GDM1 (cell line): ENCODE results near the gene ANKRD23.

Experiments used
- DNase-seq: peaks from one replicate; lab custom pipeline; 2025; lab: John Stamatoyannopoulos, UW

Gene ANKRD23

DNA sequence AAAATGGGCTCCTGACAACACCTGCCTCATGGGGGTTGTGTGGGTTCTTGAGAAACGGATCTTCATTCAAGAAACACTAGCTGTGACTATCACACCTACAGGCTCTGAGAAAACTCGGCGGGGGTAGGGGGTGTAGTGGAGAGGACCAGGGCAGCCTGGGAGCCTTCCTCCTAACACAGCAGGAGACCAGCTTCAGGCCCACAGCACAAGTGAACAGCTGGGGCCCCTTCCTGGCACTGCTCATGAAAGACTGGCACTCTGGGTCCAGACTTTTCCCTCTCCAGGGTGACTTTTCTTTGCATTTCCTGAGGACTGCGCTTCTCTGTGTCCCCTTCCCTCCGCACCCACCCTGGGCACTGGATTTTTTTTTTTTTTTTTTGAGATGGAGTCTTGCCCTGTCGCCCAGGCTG, 33.2 kb upstream of the ANKRD23 start:
- no peak for DNase-seq

DNA sequence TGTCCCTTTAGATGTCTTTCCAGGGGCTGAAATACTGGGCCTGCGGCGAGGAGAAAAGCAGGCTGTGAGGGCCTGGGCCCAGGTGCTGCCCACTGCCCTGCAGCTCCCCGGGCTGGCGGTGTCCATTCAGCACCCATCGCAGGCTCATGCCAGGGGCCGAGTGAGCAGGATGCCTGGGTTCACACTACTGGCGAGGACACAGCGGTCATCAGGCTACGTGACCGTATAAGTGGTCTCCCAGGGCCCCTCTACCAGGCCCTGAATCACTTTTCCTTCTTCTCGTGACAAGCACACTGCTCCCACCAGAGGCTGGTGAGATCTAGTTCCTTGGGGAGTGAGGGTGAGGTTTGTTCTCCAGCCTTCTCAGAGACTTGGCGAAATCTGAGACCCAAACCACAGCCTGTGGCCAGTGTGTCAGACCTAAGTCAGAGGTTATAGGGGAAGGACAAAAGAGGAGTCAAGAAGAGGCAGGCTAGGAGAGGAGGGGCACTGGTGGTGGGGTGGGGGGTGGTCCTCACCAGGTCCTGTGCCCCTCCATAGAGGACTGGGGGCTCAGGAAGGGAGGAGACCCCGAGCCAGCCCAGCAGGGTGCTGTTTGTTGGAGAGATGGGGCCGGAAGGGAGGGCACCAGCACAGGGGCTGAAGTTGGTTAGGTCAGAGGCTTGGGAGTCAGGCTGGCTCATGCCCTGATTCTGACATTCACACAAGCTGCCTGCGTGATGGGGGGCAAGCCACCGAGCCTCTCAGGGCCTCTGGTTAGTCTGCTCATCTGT, 32.6 kb upstream of the ANKRD23 start:
- DNase-seq: no peak

DNA sequence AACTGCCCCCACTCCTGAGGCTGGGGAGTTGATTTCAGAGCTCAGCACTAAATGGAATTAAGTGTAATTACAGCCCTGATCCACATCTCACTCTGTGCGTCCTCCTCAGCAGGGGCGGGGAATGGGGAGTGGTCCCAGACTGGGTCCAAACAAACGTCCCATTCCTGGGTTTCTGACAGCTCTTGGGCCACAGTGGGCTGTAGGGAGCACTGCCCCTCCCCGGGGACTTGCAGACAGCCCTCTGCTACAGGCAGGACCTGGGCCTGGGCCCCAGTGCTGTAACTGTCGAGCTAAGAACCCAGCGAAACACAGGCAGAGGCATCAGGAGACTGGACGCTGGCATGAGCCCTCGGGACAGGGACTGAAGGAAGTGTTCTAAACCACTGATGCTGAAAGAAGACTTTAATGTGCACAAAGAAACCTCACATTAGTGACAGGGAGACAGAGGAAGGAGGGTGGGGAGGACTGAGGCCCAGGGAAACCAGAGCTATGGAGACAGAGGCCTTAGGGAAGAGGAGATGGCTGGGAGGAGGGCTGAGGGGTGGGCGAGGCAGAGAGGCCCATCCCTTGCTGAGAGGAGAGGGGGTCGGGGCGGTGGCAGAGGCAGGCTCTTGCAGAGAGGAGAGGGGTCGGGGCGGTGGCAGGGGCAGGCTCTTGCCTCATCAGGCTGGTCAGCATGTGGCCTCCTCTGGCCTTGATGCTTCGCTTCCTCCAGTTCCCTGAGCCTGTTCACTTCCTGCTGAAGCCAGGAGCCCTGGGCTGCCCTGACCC, 31.9 kb upstream of the ANKRD23 start:
- DNase-seq: no peak

DNA sequence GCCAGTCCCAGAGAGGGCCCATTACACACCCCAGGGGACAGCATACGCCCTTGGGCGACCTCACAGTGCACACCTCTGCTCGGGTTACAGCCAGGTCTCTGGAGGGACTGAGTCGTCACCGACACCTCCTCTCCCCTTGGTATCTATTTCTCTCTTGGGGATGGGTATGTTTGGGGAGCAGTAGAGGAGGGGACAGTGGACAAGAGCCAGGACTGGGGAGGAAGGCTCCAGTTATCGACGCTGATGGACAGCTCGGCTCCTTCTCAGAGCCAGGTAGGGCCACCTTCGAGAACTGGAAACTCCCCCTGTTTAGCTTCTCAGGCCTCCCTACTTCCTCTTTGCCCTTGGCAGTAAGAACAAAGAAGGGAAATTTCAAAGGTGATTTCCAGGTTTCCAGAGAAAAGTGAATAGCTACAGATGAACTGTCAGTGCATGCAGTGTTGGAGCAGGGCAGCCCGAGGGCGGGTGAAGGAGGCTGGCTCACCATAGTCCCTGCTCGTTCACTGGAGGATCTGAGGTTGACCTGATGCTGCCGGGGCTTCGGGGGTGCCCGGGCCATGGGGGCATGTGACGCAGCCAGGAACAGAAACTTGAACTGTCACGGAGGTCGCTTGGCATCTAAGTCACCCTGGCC, 30.5 kb upstream of the ANKRD23 start:
- no peak for DNase-seq

DNA sequence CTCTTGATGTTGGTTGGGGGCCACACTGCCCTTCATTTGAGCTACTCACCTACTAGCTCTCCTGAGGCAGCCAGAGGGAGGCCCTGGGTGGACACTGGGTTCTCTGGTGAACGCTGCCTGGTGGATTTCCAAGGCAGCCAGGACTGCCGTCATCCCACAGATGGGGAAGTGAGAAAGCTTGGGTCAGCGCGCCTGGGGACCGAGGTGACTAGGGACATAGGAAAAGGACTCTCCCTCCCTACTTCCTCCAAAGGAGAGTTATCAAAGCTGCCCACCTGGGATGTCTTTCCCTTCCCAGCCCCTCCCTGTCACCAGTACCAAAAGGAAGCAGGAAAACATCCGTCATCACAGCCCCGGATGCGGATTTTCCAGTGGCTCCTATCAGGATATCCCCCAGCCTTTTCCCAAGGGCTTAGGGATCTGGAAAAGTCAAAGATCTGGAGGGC, 29.9 kb upstream of the ANKRD23 start:
- no peak for DNase-seq

DNA sequence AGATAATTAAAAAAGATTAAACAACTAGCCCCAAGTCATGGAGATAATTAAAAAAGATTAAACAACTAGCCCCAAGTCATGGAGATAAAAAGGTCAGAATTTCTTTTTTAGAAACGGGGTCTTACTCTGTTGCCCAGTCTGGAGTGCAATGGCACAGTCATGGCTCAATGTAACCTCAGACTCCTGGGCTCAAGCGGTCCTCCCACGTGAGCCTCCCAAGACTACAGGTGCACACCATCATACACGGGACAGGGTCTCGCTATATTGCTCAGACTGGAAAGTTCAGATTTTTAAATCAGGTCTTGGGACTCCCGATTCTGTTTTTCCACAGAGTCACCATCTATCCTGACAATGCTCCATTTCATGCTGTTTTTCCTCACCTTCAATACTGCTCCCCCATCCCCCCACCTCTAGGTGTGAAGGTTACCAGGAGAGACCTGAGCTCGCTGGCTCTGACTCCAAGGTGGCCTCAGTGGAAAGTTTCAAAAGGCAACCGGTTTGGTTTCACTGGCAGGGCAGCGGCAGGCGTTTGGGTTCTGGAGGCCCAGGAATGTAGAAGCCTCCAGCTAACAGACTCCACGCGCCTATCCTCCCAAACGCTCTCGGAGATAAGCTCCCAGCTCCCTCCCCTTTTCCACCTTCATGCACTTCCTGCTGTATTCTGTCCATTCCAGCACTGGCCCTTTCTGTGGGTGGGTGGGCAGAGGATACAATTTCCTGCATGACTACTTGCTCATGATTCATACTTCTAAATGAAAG, 28.9 kb upstream of the ANKRD23 start:
- DNase-seq: no peak

DNA sequence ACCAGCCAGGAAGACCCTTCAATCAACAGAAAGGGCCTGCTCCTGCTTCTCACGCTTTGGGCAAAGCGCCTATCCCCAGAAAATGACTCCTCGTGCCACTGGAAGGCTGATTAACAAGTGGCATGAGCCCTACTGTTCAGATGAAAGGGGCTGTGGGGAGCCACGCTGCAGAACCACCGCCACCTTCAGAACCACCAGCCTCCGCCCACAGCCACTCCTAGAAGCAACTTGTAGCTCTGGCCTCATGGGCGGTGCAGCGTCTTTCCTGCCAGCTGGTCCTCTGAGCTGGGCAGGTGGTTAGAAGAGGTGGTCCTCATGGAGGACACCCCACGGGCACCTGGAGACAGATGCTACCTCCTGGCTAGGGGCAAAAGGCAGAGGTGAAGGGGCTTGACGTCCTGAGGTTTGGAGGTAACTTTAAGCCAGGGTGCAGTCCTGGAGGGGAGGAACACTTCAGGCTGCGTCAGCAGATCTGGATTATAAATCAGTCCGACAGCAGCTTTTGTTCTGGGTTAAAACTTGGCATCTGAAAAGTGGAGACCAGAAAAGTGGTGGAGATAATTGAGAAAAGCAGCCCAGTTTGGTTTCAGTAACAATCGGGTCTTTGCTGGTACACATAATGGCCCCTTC, 26.9 kb upstream of the ANKRD23 start:
- DNase-seq: no peak

DNA sequence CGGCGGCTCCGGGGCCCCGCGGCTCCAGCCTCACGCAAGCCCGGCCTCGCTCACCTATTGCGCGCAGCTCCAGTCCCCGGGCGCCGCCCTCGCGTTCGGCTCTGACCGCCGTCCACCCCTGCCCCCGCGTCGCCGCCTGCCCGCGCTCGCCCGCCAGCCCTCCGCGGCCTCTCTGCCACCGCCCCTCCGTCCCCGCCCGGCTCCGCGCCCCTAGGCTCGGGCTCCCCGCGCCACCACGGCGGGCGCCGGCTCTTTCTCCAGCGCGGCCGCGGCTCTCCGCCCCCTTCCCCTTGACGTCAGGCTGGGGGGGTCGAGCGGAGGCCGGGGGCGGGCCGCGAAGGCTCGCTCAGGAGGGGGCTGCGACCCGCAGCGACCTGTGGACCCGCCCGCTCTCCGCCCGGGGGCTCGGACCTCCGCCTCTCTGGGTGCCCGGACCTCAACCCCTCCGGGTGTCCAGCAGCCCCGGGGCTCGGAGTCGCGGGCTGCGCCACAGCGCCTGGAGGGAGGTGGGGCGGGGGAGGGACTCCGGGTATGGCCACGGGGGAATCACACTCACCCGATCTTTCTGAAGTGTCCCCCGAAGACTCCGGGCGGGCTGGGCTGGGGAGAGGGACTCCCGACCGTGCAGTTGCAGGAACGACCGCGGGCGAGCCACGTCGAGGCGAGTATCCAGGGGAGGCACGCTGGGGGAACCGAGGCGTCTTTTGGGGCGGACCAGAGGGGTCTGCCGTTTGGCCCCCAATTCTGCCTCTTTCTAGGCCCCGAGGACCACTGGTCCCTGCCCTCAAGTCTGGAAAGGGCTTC, 26.2 kb upstream of the ANKRD23 start, which contains the start of gene SEMA4C:
Gene SEMA4C, minus strand, starts transcription at position 259 of the 804 bp plus-strand sequence. CDS start 2,194 bp downstream, outside the sequence.
- peak; percentile 30 for DNase-seq

DNA sequence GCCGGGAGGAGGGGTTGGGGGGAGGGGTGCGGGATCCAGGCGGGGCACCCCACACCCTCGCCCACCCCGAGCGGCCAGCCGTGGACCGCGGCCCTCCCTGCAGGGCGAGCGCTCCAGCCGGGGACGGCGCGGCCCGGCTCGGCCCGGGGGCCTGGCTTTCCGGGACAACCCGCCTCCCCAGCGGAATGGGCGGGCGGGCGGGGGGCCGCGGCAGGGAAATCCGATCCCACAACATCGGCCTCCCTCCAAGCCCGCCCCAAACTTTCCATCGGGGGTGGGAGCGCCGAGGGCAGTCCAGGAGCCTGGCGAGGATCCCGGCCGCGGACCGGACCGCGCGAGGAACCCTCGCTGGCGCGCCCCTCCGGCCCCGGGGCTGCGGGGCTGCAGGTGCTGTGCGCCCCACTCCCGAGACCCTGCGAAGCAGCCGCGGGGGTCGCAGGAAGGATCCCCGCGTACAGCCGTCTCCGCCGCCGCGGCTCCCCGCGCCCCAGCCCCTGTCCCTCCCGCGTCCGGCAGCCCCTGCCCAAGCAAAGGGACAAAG, 25.5 kb upstream of the ANKRD23 start:
- DNase-seq: no peak

DNA sequence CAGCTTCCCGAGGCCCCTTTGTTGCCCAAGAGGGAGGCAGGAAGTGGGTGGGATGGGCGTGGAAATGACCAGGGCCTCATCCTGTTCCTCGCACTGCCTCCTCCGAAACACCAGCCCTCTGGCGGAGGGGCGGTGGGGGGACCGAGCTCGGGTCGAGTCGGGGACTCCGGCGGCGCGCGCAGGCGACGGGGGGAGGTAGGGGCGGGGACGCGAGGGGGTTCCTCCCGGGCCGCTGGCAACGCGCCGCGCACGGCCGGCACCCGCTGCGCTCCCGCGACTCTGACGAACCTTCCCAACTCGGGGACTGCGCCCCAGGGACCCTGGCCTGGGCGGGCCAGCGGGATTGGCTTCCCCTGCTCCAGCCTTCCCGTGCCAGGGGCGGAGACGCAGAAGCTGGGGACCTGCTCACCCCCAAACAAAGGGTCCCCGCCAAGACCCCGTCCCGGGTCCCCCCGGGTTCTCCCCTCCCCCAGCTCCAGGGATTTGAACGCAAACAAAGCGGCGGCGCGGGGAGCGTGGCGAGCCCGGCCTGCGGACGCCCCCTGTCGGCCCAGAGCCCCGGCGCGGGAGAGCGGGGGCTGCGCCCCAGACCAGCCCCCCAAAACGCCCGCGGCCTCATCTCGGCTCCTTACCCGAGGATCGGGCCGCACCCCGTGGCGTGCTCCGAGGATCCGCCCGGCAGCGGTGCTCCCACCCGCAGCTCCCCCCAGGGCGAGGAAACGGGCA, 24.9 kb upstream of the ANKRD23 start:
- peak; percentile 77 for DNase-seq

DNA sequence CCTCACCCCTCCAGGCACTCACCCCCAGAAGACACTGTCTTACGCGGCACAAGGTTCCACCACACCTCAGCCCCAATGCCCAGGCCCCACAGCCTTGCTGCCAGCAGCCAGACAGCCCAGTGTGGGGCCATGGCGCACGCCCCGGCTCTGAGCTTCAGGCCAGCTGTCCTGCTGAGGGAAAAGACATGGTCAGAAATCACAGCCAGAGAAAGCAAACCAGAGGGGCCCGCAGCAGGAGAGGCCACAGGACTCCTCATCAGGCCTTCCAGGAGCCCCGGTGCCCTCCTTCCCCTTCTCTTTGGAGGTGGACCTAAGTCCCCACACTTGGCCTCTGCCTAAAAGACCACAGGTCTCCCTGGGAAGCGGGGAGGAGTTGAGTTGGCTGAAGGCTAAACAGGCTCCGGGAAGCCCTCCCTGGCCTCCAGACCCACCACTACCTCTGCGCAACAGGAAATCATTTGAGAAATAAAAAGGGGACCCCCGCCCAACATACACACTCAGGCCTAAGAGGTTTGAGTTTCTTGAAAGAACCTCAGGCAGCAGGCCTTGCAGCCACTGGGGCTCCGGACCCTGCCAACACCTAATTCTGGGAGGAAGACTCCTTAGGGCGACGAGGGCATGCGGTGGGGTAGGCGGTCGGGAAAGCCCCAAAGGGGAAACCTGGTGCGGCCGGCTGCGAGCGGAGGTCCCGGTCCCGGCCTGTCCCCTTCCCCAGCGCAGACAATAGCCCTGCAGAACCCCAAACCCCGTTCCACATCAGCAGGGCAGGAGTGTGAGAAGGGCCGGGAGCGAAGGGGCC, 24.1 kb upstream of the ANKRD23 start:
- DNase-seq: no peak

DNA sequence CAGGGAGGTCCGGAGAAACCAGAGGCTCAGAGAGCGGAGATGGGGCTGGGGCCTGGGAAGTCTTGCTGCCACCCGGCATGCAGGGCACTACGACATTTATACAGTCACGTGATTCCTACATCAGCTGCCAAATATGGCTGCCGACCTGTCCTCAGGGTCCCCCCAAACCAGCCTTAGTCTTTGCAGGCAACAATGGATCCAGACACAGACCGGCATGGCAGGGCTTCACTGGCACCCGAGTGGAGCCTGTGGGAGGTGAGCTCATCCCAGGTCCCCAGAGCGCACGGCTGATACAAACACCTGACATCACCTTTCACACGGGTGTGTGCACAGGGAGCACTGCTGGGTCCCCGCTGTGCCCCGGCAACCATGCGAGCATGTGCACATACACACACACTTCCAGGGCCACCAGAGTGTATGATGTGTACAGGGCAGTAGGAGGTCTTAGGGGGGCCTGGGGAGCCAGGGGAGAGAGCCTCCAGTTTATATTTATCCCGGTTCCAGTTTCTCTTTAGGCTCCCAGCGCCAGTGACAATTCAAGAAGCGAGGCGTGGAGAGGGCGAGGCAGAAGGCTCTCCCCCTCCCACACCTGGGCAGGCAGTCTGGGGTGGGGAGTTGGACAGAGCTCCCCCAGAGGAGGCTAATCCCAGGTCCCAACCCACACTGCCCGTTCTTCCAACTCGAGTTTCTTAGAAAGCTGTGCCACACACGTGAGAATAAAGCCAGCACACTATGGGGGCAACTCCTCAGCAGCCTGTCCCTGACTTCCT, 23.4 kb upstream of the ANKRD23 start:
- no peak for DNase-seq

DNA sequence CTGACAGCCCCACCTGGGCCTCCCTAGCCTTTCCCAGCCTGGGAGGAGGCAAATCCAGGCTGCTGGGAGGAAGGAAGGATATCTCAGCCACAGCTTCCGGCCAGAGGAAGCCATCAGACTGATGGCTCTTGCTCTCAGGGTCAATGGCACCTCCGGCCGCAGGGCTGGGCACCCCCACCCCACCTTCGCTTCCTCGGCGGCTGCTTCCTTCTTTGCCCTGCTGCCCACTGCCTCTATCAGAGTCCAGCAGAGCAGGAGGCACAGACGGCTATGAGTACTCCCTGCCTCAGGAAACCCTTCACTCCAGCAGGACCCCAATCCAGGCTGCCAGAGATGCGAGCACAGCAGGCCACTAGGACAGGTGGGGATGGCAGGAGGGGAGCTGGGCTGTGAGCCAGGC, 22.8 kb upstream of the ANKRD23 start:
- no peak for DNase-seq

DNA sequence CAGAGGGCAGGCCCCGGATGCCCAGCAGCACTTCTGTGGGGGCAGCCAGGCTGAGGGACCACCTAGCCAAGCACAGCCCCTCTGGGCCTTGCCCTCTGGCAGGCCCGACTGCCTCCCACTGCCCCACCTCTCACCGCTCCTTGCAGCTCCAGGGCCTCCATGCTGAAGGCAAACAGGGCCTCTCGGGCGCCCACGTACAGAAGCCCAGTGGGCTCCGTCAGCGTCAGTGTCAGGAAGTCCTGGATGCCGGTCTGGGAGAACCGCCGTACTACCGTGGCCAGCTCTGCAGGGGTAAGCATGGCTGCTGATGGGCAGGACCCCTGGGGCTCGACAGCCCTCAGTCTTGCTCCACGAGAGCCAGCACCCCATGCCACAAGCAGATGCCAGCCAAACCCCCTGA, 22.3 kb upstream of the ANKRD23 start:
- DNase-seq: no peak

DNA sequence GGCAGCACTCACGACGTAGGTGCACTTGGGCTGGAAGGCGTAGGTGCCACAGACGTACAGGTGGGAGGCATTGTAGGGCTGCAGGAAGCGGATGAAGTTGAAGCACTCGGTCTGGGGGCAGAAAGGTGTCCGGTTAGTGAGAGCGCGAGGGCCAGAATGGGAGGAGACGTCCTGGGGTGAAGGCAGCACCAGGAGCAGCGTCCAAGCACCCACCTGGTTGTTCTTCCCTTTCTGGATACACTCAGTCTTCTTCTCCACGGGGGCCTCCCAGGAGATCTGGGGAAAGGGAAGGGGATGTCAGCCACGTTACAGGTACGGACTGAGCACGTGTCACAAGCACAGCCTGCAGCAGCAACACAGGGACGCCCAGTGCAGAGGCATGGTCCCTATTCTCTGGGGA, 21.8 kb upstream of the ANKRD23 start:
- DNase-seq: no peak

DNA sequence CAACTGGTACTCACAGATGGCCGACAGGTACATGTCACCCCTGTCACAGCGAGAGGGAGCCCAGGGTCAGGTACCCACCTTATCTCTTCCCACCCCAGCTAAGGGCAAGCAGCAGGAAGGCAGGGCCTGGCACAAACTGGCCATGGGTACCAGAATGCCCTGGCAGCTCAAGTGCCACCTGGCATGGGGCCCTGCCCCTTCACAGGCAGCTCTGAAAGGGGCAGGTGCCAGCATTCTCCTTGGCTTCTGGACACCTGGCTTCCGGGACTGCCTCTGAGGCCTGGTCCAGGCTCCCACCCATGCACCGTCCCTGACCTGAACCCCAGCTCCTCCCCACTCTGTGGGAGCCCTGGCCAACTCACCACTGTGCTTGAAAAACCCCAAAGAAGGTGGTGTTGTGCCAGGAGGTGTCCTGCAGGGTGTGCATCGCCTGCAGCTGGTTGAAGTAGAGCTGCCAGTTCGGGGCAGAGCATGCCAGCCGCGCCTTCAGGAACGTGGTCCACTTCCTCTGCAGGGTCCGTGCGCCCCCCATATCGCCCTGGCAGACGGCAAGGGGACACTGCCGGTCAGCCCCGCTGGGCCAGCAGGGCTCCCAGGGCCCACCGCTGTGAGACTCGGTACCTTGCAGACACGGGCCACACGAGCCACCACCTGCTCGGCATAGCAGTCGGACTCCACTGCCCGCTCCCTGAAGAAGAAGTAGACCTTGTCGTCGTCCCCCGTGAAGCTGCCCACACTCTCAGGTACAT, 20.7 kb upstream of the ANKRD23 start:
- DNase-seq: no peak

DNA sequence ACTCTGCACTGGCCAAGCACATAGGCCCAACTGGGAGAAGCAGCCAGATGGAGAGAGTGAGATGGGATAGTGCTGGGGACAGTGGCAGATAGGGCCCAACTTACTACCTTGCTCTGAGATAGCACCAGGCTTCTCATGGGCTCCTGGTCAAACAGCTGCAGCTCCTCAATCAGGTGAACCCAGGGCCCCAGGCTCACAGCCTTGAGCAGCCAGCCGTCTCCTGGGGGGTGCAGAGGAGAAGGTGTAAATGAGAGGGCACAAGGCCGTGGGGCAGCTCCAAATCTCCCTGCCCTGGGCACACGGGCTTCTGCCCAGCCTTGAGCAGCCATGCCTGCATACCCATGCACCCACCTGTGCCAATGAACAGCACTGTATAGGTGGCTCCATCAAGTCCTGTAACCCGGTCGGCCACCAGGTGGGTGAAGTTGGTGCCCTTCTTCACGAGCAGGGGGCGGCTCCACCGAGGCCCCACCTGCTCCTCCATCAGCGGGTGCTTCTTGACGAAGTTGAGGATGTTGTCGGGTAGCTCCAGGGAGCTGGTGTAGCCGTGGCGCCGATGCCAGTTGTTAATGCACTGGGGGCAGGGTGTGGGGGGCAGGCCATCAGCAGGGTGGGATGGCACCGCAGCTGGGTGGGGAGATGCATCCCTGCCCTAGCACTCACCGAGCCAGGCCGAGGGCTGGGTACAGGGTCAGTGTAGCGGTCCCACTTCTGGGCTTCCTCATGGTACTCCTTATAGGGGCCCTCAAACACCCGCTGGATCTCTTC, 19.9 kb upstream of the ANKRD23 start:
- no peak for DNase-seq
